B cell (primary cell): ENCODE results near the gene ROMO1. TPM values are rescaled to one million over a fixed set of nuclear protein-coding genes. Genes with fewer than 3 reads are reported as not detected.

Source experiments
- ATAC-seq: fragments of 200-7000 bp; cut with Tn5 transposase; one replicate; pipeline ENCODE4 v1.10.0; 2021; ENCODE audit warnings: low read depth, mild to moderate bottlenecking, moderate number of reproducible peaks, moderate library complexity
- CTCF ChIA-PET: fragments of 350-600 bp; sonication (Branson Sonifier 250); formaldehyde crosslinking; loops from one replicate; lab custom pipeline; 2021; ENCODE audit warnings: antibody characterized with exemption, inconsistent platforms; lab: Charles Lee
- POLR2A ChIA-PET: fragments of 350-600 bp; sonication (Branson Sonifier 250); formaldehyde crosslinking; loops from one replicate; lab custom pipeline; 2021; ENCODE audit warnings: antibody characterized with exemption; lab: Charles Lee
- DNase-seq: peaks from one replicate; pipeline ENCODE4 v3.0.0; 2013
- H2AFZ ChIP-seq: 2 replicates; pipeline ENCODE4 v1.6.1; 2012; ENCODE audit warnings: mild to moderate bottlenecking, low read depth, low read length; ENCODE audit not compliant: insufficient read depth, poor library complexity, severe bottlenecking
- H3K27ac ChIP-seq, 2 donors: 1 replicate in 1 of 2; 2 replicates in 1 of 2; pipeline ENCODE4 v1.5.1; 2012 to 2013; ENCODE audit warnings: low read length in 2 of 2, mild to moderate bottlenecking in 2 of 2, moderate library complexity in 1 of 2
- H3K27me3 ChIP-seq, 4 experiments: fragments of 200-600 bp in 1 of 4; sonication (generic) in 1 of 4; replicated peaks in 1 of 4; 1 replicate in 2 of 4; 2 replicates in 2 of 4; pipeline versions ENCODE4 v1.6.1 to v1.7.0; 2013 to 2016; ENCODE audit warnings: low read length in 3 of 4, mild to moderate bottlenecking in 2 of 4, mixed read lengths in 1 of 4, moderate library complexity in 1 of 4; ENCODE audit not compliant: insufficient read depth in 4 of 4, control insufficient read depth in 3 of 4; ENCODE audit errors: control extremely low read depth in 1 of 4
- H3K36me3 ChIP-seq, 2 experiments: replicated peaks in 1 of 2; 1 replicate in 1 of 2; 2 replicates in 1 of 2; pipeline versions ENCODE4 v1.6.1 to v1.7.1; 2013; ENCODE audit warnings: low read length in 1 of 2; ENCODE audit not compliant: insufficient read depth in 2 of 2, control insufficient read depth in 1 of 2; ENCODE audit errors: control extremely low read depth in 1 of 2, extremely low read depth in 1 of 2
- H3K4me1 ChIP-seq, 2 donors: fragments of 200-600 bp in 1 of 2; sonication (generic) in 1 of 2; 1 replicate in 1 of 2; 2 replicates in 1 of 2; pipeline versions ENCODE4 v1.5.1 to v1.6.1; 2013 to 2017; ENCODE audit warnings: low read length in 2 of 2; ENCODE audit not compliant: control insufficient read depth in 2 of 2, insufficient read depth in 2 of 2
- H3K4me2 ChIP-seq: replicated peaks from 2 replicates; pipeline ENCODE3; 2012; ENCODE audit warnings: mild to moderate bottlenecking, low read depth, low read length; ENCODE audit not compliant: poor library complexity, severe bottlenecking
- H3K4me3 ChIP-seq, 5 experiments: fragments of 200-600 bp in 1 of 5; sonication (generic) in 1 of 5; 1 replicate in 3 of 5; 2 replicates in 2 of 5; pipeline versions ENCODE4 v1.5.1 to v1.7.0; 2011 to 2016; ENCODE audit warnings: low read length in 4 of 5, mild to moderate bottlenecking in 4 of 5, low read depth in 2 of 5, control low read depth in 1 of 5, moderate library complexity in 1 of 5; ENCODE audit not compliant: insufficient read depth in 1 of 5; ENCODE audit errors: control extremely low read depth in 1 of 5, extremely low read depth in 1 of 5
- H3K79me2 ChIP-seq: fragments of 200-600 bp; sonication (generic); one replicate; pipeline ENCODE4 v1.6.0; 2016; ENCODE audit warnings: low read length; ENCODE audit not compliant: control insufficient read depth, insufficient read depth
- H3K9ac ChIP-seq: fragments of 200-600 bp; sonication (generic); 2 replicates; pipeline ENCODE4 v1.6.1; 2017; ENCODE audit warnings: mild to moderate bottlenecking, low read length, moderate library complexity
- H3K9me3 ChIP-seq, 3 donors: one replicate each; pipeline versions ENCODE4 v1.6.1 to v1.7.1; 2013; ENCODE audit warnings: low read length in 2 of 3; ENCODE audit not compliant: control insufficient read depth in 2 of 3, insufficient read depth in 1 of 3; ENCODE audit errors: control extremely low read depth in 1 of 3
- H4K20me1 ChIP-seq: 2 replicates; pipeline ENCODE4 v1.6.0; 2012; ENCODE audit warnings: mild to moderate bottlenecking, low read length; ENCODE audit not compliant: insufficient read depth, control insufficient read depth, poor library complexity, severe bottlenecking
- H3K27ac Mint-ChIP-seq: one replicate; pipeline ENCODE4 v1.8.0; 2021; ENCODE audit warnings: mixed read lengths
- H3K27me3 Mint-ChIP-seq: one replicate; pipeline ENCODE4 v1.8.0; 2021; ENCODE audit warnings: mixed read lengths
- H3K4me1 Mint-ChIP-seq: one replicate; pipeline ENCODE4 v1.8.0; 2021; ENCODE audit warnings: mixed read lengths
- H3K4me3 Mint-ChIP-seq: one replicate; pipeline ENCODE4 v1.8.0; 2021; ENCODE audit warnings: mixed read lengths
- H3K9me3 Mint-ChIP-seq: one replicate; pipeline ENCODE4 v1.8.0; 2022; ENCODE audit warnings: mixed read lengths; ENCODE audit not compliant: insufficient read depth
- EZH2 ChIP-seq: IDR thresholded peaks from 2 replicates; pipeline ENCODE4 v1.6.1; 2012; ENCODE audit warnings: borderline replicate concordance, low read depth, mild to moderate bottlenecking, moderate library complexity, low read length; ENCODE audit not compliant: insufficient read depth, poor library complexity, severe bottlenecking
- WGBS: methylation state at CpG from one replicate; pipeline ENCODE4 v1.1.5; 2013; ENCODE audit warnings: missing lambda C conversion rate; ENCODE audit not compliant: insufficient coverage; 5-methylcytosine and 5-hydroxymethylcytosine counted together
- intact Hi-C: fragments of 100-400 bp; cut with micrococcal nuclease; formaldehyde crosslinking; loops from one replicate; pipeline ENCODE4 v1.10.0; 2022
- polyA plus RNA-seq: library from polyadenylated mRNA; depleted of rRNA; stranded (reverse); fragments of >200 nt; gene quantifications from 2 replicates; pipeline ENCODE4 v1.2.3, GENCODE V29; 2012
- total RNA-seq, 2 donors: library from RNA; stranded (reverse); fragments of 120-200 nt in 1 of 2; gene quantifications; 1 replicate in 1 of 2; 2 replicates in 1 of 2; pipeline versions ENCODE4 v1.2.3 to v1.2.4, GENCODE V29; 2013 to 2022

ROMO1 gene
- total and polyA plus RNA-seq, 2 donors (not counting 1 experiment from before 2014, with no cell fraction given), result 38.1 to 145 TPM

- Histone ChIP-seq H3K27me3 (no peaks in the 10 kb centered on the region), H3K9ac (no peak overlapping the region), H3K36me3 (peaks cover 2 to 94% of the 10 kb centered on the region in 2 experiments), H3K4me1 (peaks cover 25 to 30% of the 10 kb centered on the region in 2 donors), H3K4me3 (no peak overlapping the region), H2AFZ (no peak overlapping the region), H3K79me2 (peaks cover 100% of the 10 kb centered on the region), H4K20me1 (peaks cover 99% of the 10 kb centered on the region), H3K27ac (peak overlapping the region in 1 of 2 donors; percentile 38), H3K9me3 (no peaks in the 10 kb centered on the region), H3K4me2 (no peak overlapping the region)
- intact Hi-C loops, result no loop called here
- DNase-seq (no peak), ATAC-seq (no peak)
- POLR2A ChIA-PET, result no interaction called here
- H3K9me3 Mint-ChIP-seq, result no peaks in the 10 kb centered on the region
- H3K4me1 Mint-ChIP-seq, result peaks cover 48% of the 10 kb centered on the region
- no peaks in the 10 kb centered on the region for H3K27me3 Mint-ChIP-seq
- peak overlapping the region; percentile 10 for H3K27ac Mint-ChIP-seq
- TF ChIP-seq EZH2, result no peak
- H3K4me3 Mint-ChIP-seq, result peak overlapping the region; percentile 23
- CTCF ChIA-PET, result interaction anchor here (0.9 kb wide), 1 partner anchor 9 kb away, joined by 5 read pairs; no protein-coding TSS in a partner anchor
Measured at GRCh38 chr20:35734374-35734773, 35.2 kb downstream of the ROMO1 start.

DNA sequence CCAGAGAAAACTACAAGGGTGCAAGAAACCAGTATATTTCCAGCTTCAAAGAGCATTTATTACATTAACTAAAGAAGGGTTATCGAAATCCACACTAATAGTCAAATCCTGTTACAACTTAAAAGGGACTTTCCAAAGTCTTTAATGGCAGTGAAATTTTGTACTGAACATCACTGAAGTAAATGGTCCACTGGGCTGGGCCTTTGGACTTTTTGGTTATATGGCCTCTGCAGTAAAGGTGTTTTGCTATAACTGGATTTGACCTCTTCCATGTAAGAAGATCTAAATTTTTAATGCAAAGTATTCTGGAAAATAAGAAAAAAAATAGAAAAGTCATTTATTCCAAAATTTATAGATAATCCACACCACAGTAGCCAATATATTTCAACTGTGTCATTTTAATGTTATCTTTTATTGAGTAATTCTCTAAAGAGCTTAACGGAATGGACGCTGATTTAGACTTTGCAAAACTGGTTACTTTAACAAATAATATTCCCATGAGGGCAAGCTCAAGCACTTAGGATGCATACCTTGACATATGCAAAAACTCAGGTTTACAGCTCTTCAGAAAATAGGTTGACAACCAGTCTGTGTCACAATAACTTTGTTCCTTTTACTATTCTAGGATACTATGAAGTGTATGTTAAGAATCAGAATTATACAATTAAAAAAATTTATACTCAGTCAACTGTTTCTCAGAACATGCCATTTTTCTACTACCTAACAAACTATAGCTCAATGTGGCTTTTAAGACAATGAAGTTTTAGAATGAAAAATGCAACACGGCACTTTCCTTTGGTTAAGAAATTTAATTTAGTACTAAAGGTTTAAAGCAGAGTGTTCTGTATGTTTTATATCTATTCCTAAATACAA, 35.8 kb downstream of the ROMO1 start:
- Mint-ChIP-seq H3K27ac (peak overlapping the region; percentile 10), H3K4me1 (peaks cover 52% of the 10 kb centered on the region), H3K27me3 (no peaks in the 10 kb centered on the region), H3K4me3 (peak overlapping the region; percentile 23), H3K9me3 (no peaks in the 10 kb centered on the region)
- peak overlapping the region in 1 of 2 donors; percentile 38 for H3K27ac ChIP-seq
- no peak overlapping the region for H2AFZ ChIP-seq
- no peak for TF ChIP-seq EZH2
- H3K4me2 ChIP-seq, result no peak overlapping the region
- H3K79me2 ChIP-seq, result peaks cover 100% of the 10 kb centered on the region
- H3K9ac ChIP-seq, result no peak overlapping the region
- H4K20me1 ChIP-seq, result peaks cover 96% of the 10 kb centered on the region
- CTCF ChIA-PET, result interaction anchor here (0.9 kb wide), 1 partner anchor 9 kb away, joined by 5 read pairs; no protein-coding TSS in a partner anchor
- ATAC-seq (no peak), DNase-seq (peak; percentile 22)
- WGBS, result no CpG with 5 or more reads among the region's 4 CpGs
- intact Hi-C loops, result no loop called here
- H3K9me3 ChIP-seq, result no peaks in the 10 kb centered on the region
- POLR2A ChIA-PET, result no interaction called here
- H3K4me1 ChIP-seq, result peaks cover 26 to 36% of the 10 kb centered on the region in 2 donors
- H3K27me3 ChIP-seq, result no peaks in the 10 kb centered on the region
- peaks cover 2 to 94% of the 10 kb centered on the region in 2 experiments for H3K36me3 ChIP-seq
- H3K4me3 ChIP-seq, result no peak overlapping the region
